NK-92 (cell line): ENCODE measurements around the gene TIMM29.

Experiments
- DNase-seq: peaks from one replicate; lab custom pipeline; 2025; ENCODE audit not compliant: unreplicated experiment; lab: John Stamatoyannopoulos, UW

Gene TIMM29

DNA sequence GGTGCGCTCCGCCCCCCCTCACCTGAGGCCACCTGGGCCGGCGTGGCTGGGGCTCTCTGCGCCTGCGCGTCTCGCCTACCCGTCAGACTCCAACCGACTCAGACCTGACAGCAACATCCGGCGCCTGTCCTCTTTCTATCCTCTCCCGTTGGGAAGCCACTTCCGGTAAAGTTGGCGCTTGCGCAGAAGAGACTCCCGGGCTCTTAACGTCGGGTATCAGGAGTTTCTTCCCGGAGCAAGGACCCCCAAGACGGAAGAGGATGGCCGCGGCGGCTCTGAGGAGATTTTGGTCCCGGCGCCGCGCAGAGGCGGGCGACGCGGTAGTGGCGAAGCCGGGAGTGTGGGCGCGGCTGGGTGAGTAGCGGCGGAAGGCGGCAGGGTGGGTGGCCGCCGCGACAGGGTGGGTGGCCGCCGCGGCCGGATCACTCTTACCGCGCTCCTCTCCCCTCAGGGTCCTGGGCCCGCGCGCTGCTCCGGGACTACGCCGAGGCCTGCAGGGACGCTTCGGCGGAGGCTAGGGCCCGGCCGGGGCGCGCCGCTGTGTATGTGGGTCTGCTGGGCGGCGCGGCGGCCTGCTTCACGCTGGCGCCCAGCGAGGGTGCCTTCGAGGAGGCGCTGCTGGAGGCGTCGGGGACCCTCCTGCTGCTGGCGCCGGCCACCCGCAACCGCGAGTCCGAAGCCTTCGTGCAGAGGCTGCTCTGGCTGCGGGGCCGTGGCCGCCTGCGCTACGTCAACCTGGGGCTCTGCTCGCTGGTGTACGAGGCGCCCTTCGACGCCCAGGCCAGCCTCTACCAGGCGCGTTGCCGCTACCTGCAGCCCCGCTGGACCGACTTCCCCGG, at the start of gene TIMM29, which contains the start of gene YIPF2:
TSS of gene TIMM29 (plus strand) at position 249 of the 839 bp plus-strand sequence. CDS start at position 261, 12 bp downstream.
TSS of gene YIPF2 (minus strand) at position 77 of the 839 bp plus-strand sequence. CDS start 229 bp downstream, outside the sequence.
- peak; percentile 34 for DNase-seq

DNA sequence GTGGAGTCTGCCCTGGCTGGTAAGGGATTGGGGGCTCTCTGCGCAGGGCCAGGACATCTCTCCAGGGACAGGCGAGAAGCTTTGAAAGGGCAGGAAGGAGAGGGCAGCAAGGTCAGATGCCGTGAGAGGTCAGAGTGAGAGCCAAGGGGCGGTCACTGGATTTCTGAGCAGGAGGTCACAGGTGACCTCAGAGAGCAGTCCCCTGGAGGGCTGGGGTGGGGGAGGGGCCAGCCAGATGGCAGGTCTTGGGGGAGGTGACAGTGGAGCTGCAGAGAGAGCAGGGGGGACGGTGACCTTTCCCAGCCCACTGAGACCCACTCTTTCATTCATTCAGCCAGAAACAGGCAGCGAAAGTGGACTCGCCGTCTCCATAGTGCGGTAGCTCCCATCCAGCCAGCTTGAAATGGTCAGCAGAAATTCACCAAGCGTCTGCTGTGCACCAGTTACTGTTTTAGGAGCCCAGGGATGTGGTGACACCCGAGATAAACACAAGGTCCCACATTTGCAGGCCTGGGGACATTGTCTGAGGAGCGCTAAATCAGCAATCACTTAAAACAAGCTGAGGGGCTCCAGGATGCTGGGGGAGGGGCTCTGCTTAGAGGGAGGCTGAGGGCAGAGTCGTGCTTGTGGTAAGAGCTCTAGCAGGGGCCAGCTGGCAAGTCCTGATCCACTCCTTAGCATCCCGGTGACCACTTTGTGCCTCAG, 47.1 kb upstream of the TIMM29 start:
- no peak for DNase-seq

DNA sequence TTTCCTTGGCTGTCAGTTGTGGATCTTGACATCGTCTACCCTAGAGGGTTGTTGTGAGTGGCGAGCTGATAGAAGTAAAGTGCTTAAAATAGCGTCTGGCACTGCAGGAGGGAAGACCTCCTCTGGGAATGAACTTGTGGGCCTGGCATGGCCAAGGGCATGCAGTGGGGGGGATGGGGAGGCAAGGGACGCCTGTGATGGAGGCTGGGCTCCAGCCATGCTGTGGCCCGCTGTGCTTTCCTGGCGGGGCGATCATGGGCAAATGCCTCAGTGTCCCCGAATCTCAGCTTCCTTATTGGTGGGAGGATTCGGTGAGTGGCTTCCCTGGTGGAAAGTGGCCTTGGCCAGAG, 46.5 kb upstream of the TIMM29 start:
- DNase-seq, result no peak

DNA sequence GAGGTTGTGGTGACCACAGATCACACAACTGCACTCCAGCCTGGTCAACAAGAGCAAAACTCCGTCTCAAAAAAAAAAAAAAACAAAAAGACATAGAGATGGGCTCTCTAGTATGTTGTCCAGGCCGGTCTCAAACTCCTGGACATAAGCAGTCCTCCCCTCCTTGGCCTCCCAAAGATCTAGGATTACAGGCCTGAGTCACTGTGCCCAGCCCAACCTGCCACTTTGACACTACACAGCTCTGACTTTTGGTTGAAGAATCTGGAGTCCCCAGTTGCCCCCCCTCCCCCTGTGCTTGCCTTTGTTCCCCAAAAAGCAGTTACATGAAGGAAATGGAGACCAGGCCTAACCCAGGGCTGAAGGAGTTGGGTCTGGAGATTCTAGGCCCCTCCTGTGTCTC, 44.3 kb upstream of the TIMM29 start:
- no peak for DNase-seq

DNA sequence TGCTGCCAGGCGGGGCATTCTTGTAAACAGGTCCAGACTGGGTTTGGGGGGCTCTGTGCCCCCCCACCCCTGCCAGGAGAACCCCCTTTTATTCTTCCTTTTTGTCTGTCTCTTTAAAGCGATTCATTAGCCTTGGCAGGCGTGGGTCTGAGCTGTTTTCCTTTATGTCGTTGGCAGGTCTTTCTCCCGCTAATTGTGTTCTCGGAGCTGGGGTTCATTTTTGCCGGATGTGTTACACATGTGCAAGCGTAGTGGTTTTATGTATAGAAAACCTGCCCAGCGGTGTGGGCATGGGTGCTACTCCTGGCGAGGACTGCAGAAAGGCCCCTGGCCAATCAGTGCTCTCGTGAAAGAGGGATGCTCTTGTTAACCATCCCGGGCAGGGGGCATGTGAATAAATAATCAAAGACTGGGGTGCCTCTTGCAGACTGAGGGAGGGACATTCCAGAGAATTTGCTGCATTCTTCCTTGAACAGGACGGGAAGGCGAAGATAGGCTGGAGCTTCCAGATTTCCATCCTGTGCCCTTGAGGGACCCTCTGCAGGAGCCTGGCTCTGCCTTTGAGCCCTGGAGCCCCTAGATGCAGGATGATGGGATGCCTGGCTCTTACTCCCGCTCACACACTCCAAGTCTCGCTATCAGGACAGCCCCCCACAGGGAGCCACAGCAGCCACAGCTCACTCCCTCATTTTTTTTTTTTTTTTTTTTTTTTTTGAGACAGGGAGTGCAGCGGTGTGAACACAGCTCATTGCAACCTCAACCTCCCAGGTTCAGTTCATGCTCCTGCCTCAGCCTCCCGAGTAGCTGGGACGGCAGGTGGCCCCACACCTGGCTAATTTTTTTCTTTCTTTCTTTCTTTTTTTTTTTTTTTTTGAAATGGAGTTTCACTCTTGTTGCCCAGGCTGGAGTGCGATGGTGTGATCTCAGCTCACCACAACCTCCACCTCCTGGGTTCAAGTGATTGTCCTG, 43.1 kb upstream of the TIMM29 start:
- no peak for DNase-seq

DNA sequence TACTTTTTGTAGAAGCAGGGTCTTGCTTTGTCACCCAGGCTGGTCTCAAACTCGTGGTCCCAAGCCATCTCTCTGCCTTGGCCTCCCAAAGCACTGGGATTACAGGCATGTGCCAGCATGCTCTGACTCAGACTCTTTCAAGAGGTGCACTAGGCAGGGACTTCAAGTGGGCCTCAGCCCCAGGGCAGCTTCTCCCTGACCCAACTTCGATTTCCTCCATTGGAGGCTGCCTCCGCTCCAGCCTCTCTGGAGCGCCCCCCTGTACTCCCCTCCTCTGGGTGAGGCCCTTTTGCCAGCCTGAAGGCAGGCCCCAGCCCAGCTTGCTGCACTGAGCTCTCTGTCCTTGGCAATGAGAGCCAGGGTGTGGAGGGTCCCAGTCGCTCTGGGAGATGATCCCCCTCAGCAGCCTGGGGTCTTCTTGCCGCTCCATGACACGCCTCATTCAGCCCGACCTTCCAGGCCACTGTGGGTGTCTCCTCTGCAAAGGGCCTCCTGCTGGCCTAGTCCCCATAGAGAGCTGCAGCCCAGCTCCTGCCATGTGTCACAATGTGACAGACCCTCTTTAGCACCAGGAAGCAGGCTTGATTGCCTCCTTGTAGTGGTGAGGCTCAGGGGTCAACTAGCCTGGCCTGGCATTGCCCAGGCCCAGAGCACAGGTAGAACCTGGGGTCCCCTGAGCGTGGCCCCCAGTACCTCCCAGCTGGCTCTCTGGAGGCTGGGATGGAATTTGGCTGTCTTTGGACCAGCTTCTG, 40.8 kb upstream of the TIMM29 start:
- no peak for DNase-seq

DNA sequence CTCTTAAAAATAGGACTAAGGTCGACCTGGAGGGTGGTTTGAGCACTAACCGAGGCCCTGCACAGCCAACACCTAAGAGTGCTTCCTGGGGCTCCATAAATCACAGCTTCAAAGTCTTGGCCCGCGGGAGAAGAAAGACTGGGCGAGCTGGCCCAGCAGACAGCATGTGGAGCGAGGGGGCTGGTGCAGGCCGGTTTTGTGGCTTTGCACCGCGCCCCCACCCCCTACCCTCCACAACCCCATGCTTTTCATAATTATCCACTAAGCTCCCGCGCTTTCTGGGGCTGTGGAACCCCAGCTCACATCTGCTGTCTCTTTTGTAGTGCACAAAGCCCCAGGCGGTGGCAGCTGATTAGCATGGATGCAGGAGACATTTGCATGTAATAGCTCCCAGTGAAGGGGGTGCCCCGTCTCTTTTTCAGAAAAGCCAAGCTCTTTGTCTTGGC, 40.2 kb upstream of the TIMM29 start:
- DNase-seq, result no peak

DNA sequence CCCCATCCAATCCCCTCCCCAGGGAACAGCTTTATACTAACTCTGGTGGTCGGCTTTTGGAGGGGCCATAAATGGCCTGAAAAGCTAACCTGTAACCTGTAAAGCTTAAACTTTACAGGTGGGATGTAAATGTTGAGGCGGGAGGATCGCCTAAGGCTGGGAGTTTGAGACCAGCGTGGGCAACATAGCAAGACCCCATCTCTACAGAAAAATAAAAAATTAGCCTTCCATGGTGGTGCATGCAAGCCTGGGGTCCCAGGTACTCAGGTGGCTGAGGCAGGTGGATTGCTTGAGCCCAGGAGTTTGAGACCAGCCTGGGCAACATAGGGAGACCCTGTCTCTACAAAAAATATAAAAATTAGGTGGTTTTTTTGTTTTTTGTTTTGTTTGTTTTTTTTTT, 38.7 kb upstream of the TIMM29 start:
- DNase-seq, result no peak

DNA sequence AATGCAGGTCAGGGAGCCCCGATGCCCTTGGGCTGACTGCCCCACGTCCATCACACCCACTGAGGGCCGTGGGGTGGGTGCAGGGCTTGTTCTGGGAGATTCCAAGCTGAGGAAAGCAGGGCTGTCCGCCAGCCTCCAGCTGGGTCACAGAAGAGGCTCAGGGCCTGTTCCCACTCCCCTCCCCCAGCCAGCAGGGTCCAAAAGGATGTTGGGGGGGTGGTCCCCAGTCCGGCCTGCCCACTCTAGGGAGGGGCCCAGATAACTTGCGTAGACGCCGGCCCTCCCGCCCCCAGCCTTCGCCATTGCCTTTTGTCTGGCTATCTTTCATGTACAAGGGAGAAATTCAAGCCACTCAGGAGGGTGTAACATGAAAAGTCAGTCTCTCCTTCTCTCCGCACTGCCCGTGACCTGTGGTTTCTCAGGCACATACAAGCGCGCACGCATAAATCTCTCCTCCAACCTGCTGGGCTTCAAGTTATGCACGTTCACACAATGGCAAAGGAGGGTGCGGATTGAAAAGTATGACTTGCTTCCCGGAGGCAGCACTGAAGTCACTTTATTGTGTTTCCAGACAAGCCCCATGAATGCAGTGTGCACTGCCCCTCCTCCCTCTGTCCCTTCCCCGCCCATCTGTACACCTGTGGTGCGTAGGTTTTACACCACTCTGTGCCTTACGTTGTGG, 37.1 kb upstream of the TIMM29 start:
- DNase-seq, result no peak

DNA sequence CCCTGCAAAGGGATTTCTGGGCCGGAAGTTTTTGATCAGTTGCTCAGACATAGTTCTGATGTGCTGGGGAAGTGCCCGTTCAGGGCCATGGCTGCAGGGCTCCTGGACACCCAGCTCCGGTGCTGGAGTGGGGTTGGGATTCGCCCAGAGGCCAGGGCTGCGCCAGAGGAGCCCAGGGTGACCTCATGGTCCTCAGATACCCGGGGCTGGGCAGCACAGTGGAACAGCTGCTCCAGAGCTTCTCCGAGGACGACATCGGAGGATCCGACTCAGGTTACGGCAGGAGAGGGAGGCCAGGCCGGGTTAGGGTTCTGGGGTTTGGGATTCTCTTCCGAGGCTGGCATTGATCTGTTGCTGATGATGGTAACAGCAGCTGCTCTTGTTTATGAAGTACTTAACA, 36.4 kb upstream of the TIMM29 start:
- no peak for DNase-seq

DNA sequence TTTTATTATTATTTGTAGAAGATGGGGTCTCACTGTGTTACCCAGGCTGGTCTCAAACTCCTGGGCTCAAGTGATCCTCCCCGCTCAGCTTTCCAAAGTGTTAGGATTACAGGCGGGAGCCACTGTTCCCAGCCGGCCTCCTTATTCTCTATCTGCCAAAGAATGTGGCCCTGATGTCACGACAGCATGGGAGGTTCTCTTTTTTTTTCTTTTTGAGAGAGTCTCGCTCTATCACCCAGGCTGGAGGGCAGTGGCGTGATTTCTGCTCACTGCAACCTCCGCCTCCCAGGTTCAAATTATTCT, 33.7 kb upstream of the TIMM29 start:
- DNase-seq, result no peak

DNA sequence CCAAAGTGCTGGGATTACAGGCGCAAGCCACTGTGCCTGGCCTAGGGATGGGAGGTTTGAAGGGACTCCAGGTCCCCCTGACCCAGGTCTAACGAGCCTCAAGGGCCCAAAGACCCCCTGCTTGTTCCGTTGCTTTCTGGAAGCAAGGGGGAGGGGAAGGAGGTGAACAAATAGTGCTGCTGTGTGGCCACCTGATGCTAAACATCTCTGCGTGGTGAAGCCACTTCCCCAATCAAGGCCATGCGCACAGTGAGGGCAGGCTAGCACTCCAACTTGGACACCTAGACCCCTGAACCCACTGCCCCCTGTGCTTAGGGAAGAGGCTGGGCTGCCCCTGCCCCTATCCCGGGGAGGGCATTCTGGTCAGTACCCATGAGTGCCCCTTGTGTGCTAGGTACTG, 33.2 kb upstream of the TIMM29 start:
- no peak for DNase-seq

DNA sequence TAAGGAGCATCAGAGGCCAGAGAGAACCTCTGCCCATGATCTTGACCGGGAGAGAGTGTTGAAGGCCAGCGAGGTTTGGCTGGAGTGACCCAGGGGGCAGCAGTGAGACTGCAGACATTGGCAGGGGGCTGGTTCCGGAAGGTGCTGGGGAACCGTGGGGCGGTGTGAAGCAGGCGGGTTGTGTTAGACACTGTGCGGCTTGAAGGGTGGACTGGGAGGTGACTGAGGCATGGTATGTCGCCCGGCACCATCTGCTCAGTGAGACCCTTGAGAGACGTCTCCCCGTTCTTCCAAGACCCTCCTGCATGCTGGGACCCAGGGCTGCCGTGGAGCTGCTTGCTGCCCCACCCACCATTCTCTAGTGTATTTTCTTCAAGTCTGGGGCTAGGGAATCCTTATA, 32.7 kb upstream of the TIMM29 start:
- no peak for DNase-seq

DNA sequence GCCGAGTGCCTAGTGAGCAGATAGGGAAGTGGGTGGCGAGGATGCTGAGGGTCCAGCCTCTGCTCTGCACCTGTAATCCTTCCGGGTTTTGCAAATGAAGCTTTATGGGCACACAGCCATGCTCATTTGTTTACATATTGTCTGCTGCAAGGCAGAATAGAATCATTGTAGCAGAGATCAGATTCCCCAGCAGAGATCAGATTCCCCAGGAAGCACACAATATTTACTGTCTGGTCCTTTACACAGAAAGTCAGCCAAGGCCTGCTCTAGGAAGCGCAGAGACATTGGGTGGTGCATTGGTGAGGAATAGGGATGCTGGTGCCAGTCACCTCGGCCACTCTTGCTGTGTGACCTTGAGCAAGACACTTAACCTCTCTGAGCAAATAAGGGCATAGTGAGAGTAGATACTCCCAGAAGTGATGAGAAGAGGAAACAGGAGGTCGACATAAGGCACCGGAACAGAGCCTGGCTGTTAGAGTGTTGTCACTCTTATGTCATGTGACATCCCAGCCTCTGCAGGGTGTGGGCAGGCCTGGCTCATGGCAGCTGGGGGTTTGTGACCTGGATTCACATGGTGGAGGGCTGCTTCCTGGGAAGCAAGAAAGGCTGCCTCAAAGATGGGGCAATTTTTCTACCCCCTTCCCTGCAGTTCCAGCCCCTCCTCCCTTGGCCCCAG, 31.6 kb upstream of the TIMM29 start:
- no peak for DNase-seq

DNA sequence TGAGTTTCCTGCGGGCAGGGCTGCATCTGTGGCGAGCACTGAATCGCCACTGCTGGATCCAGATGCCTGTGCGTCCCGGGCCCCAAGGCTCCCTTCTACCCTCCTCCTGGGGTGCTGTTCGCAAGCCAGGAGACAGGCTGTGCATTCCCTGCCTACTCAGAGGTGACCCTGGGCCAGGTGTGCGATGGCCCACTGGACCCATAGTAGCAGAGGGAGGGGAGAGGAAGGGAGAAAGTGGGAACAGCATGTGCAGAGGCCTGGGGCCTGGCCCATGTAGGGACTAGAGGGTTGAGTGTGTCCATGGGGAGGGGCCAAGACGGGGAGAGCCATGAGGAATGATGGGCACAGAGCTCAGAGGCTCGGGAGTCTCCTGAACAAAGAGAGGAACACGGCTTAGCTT, 30.0 kb upstream of the TIMM29 start:
- no peak for DNase-seq

DNA sequence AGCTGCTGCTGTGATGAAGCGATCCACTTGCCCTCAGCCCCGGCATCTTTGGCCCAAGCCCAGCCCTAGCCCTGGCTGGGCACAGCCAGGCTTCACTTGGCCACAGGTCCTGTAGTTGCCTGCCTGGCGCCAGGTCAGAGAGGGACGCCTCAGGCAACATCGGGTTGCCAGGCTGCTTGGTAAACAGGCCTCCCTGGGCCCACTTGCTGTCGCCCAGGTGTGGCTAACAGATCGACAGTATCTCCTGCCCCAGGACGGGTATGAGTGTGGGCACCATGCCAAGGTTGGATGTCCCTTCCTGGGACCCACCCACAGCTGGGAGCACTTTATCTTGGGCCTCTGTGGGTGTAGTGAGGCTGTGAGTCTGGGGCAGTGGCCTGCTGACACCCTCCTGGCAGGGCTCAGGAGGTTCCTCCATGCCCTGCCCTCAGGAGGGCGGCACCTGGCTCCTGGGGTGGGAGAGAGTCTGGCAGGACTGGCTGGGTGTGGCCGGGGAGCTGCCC, 29.4 kb upstream of the TIMM29 start:
- DNase-seq, result no peak

DNA sequence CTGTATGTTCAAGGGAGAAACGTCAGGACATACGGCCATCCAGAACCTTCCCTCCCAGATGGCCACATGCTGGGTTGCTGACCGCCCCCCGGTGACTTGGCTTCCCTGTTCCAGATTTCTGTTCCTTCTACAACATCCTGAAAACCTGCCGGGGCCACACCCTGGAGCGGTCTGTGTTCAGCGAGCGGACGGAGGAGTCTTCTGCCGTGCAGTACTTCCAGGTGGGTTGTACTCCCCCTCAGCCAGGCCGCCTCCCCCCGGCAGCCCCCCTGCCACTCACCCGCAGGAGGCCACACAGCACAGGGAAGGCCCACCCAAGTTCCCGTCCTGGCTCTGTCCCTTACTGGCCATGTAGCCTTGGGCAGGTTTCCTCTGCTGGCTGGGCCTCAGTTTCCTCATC, 20.7 kb upstream of the TIMM29 start:
- DNase-seq, result no peak

DNA sequence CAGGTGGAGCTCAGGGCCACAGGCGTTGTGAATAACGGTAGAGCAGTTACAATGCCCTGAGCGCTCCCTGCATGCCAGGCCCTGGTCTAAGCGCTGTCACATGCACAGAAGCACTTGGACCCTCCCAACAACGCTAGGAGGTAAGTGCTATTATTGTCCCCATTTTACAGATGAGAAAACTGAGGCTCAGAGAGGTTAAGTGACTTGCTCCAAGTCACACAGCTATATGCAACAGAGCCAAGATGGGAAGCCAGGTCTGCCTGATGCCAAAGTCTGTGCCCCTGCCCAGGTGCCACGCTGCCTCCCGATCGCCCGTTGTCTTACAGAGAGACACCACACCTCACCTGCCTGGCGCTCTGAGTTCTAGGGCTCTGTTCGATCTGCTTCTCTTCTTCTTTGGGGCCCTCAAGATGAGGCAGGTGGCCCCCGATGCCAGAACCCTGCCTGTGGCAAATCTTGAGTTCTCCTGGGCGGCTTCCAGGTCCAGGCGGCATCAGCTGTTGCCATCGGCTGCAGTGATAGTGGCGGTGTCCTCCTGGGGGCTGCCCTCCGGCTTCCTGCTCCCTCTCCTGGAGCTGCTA, 20.1 kb upstream of the TIMM29 start:
- DNase-seq, result no peak
